MM.1S (cell line): Measurements from ENCODE around the gene FGF1.

ENCODE experiments used
- DNase-seq: peaks from one replicate; pipeline ENCODE4 v3.0.0-alpha.2; 2015
- H2AFZ ChIP-seq: fragments of 300-600 bp; sonication (generic); 2 replicates; pipeline ENCODE4 v1.6.0; 2016; ENCODE audit warnings: antibody characterized with exemption, low read length
- H3F3A ChIP-seq: fragments of 300-600 bp; sonication (generic); 2 replicates; pipeline ENCODE4 v1.6.1; 2016; ENCODE audit warnings: mild to moderate bottlenecking, antibody characterized with exemption, low read length, moderate library complexity, mixed read lengths; ENCODE audit not compliant: insufficient read depth
- H3K27ac ChIP-seq: fragments of 300-600 bp; sonication (generic); 2 replicates; pipeline ENCODE4 v1.5.1; 2016; ENCODE audit warnings: mild to moderate bottlenecking, low read length
- H3K27me3 ChIP-seq: fragments of 300-600 bp; sonication (generic); replicated peaks from 2 replicates; pipeline ENCODE4 v1.6.0; 2016; ENCODE audit warnings: low read length; ENCODE audit not compliant: insufficient read depth
- H3K36me3 ChIP-seq: fragments of 300-600 bp; sonication (generic); replicated peaks from 2 replicates; pipeline ENCODE4 v1.6.1; 2016; ENCODE audit warnings: mild to moderate bottlenecking, low read length, mixed read lengths; ENCODE audit not compliant: insufficient read depth
- H3K4me1 ChIP-seq: fragments of 300-600 bp; sonication (generic); 2 replicates; pipeline ENCODE4 v1.6.1; 2016; ENCODE audit warnings: low read length, mixed read lengths
- H3K4me2 ChIP-seq: fragments of 300-600 bp; sonication (generic); 2 replicates; pipeline ENCODE4 v1.6.0; 2016; ENCODE audit warnings: low read depth, low read length
- H3K4me3 ChIP-seq: fragments of 300-600 bp; sonication (generic); 2 replicates; pipeline ENCODE4 v1.5.1; 2016; ENCODE audit warnings: low read length, mixed read lengths
- H3K79me2 ChIP-seq: fragments of 300-600 bp; sonication (generic); 2 replicates; pipeline ENCODE4 v1.6.1; 2016; ENCODE audit warnings: mixed run types, low read length, mixed read lengths
- H3K9ac ChIP-seq: fragments of 300-600 bp; sonication (generic); 2 replicates; pipeline ENCODE4 v1.6.1; 2016; ENCODE audit warnings: low read length, mixed read lengths
- H3K9me2 ChIP-seq: fragments of 300-600 bp; sonication (generic); replicated peaks from 2 replicates; pipeline ENCODE4 v1.6.1; 2016; ENCODE audit warnings: mild to moderate bottlenecking, low read length, mixed read lengths; ENCODE audit not compliant: insufficient read depth
- H3K9me3 ChIP-seq: fragments of 300-600 bp; sonication (generic); replicated peaks from 2 replicates; pipeline ENCODE4 v1.6.1; 2016; ENCODE audit warnings: mild to moderate bottlenecking, low read length, mixed read lengths; ENCODE audit not compliant: insufficient read depth
- H4K20me1 ChIP-seq: fragments of 300-600 bp; sonication (generic); 2 replicates; pipeline ENCODE4 v1.6.1; 2016; ENCODE audit warnings: mild to moderate bottlenecking, low read length, moderate library complexity, mixed read lengths; ENCODE audit not compliant: insufficient read depth
- EZH2 ChIP-seq: fragments of 300-600 bp; sonication (generic); optimal IDR thresholded peaks from 2 replicates; pipeline ENCODE3; 2017; ENCODE audit warnings: low read depth, mild to moderate bottlenecking, antibody characterized with exemption, low read length, mixed read lengths
- EZH2phosphoT487 ChIP-seq: fragments of 300-600 bp; sonication (generic); IDR thresholded peaks from 2 replicates; pipeline ENCODE4 v1.6.1; 2018; ENCODE audit warnings: antibody characterized with exemption, low read length
- TF ChIP-seq, protein P1 (sequence below): fragments of 300-600 bp; sonication (generic); IDR thresholded peaks from 2 replicates; pipeline ENCODE4 v1.5.1; 2016; ENCODE audit warnings: antibody characterized with exemption, low read length, mixed read lengths

The FGF1 gene

DNA sequence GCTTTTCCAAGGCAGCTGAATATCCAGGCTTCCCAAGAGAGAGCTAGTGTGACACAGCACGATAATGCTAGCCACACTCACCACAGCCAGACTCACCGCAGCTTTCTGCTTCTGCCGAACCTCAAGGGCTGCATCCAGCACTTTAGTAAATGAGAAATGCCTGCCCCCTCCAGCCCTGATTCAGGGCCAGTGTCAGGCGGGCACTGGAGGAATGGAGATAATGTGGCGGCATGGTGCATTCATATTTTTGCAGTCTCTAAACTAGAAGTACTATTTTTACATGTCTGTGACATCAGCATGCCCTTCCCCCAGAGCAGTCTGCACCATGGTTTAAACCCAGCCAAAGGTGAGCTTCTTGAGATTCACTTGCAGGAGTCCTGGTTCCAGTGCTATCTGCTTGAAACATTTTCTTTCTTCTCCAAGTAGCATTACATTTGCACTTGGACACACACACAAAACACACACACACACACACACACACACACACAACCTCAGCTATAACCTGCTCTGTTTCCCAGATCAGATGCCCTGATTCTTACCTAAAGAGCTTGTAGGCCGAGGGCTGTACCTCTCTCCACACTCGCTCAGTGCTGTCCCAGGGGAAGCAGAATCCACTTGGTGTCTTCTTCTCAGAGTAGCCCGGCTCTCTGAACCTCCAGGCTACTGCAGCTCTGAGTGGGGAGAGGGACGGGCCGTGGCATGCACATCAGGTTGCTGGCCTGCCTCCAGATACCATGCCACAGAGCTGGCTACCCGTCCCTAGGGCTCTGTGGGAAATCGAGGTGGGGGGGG is at the start of gene FGF1:
Gene FGF1 (minus strand): TSS at position 673 of the 792 bp plus-strand sequence. CDS start 71,963 bp downstream, outside the sequence.
- Histone ChIP-seq H3K9me3 (no peaks in the 10 kb centered on the region), H3K36me3 (no peaks in the 10 kb centered on the region), H3K27me3 (no peaks in the 10 kb centered on the region), H3F3A (no peaks in the 10 kb centered on the region), H3K27ac (no peak within 1 kb of the TSS), H3K9me2 (no peaks in the 10 kb centered on the region), H2AFZ (0 out of 2 replicates have a peak within 1 kb of the TSS, but pooled peaks have one; percentile 30), H3K4me1 (no peaks in the 10 kb centered on the region), H3K79me2 (no peaks in the 10 kb centered on the region), H4K20me1 (no peaks in the 10 kb centered on the region), H3K9ac (no peak within 1 kb of the TSS), H3K4me2 (no peak within 1 kb of the TSS), H3K4me3 (no peak within 1 kb of the TSS)
- TF ChIP-seq, protein P1, sequence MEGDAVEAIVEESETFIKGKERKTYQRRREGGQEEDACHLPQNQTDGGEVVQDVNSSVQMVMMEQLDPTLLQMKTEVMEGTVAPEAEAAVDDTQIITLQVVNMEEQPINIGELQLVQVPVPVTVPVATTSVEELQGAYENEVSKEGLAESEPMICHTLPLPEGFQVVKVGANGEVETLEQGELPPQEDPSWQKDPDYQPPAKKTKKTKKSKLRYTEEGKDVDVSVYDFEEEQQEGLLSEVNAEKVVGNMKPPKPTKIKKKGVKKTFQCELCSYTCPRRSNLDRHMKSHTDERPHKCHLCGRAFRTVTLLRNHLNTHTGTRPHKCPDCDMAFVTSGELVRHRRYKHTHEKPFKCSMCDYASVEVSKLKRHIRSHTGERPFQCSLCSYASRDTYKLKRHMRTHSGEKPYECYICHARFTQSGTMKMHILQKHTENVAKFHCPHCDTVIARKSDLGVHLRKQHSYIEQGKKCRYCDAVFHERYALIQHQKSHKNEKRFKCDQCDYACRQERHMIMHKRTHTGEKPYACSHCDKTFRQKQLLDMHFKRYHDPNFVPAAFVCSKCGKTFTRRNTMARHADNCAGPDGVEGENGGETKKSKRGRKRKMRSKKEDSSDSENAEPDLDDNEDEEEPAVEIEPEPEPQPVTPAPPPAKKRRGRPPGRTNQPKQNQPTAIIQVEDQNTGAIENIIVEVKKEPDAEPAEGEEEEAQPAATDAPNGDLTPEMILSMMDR: no peak
- TF ChIP-seq EZH2phosphoT487 (no peak), EZH2 (no peak)
- no peak for DNase-seq

DNA sequence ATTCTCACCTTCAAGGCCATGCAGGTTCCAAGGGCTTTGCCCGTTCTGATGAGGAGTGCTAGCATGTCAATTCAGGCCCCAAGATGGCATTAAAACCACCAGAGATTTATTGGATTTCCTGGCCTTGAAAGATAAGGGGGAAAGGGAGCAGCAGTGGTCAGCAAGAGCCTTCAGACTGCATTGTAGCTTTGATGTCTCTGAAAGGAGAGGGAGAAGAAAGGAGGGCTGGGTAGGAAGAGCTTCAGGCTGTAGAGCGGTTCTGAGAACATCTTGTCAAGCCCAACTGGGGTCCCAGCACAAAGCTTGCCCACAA is 41.8 kb upstream of the FGF1 start:
- H3K9me3 ChIP-seq: no peaks in the 10 kb centered on the region
- no peak overlapping the region for H3K4me2 ChIP-seq
- no peaks in the 10 kb centered on the region for H3K79me2 ChIP-seq
- no peak overlapping the region for H2AFZ ChIP-seq
- H3K4me3 ChIP-seq: no peak overlapping the region
- no peak overlapping the region for H3K27ac ChIP-seq
- no peaks in the 10 kb centered on the region for H3K4me1 ChIP-seq
- H4K20me1 ChIP-seq: no peaks in the 10 kb centered on the region
- no peaks in the 10 kb centered on the region for H3K9me2 ChIP-seq
- H3K27me3 ChIP-seq: no peaks in the 10 kb centered on the region
- no peaks in the 10 kb centered on the region for H3F3A ChIP-seq
- no peak for DNase-seq
- TF ChIP-seq, protein P1: no peak
- no peak for TF ChIP-seq EZH2phosphoT487
- TF ChIP-seq EZH2: no peak
- H3K9ac ChIP-seq: no peak overlapping the region
- no peaks in the 10 kb centered on the region for H3K36me3 ChIP-seq

DNA sequence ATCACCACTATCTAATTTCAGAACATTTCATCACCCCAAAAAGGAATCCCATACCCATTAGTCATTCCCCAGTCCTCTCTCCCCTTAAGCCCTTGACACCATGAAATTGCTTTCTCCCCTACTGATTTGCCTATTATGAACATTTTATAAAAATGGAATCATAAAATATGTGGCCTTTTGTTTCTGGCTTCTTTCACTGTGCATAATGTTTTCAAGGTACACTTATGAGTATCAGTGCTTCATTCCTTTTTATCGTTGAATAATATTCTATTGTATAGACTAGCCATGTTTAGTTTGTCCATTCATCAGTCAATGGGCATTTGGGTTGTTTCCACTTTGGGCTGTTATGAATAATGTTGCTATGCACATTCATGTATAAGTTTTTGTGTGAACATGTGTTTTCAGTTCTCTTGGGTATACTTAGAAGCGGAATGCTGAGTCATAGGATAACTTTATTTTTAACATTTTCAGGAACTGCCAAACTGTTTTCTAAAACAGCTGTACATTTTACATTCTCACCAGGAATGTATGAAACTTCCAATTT is 40.4 kb upstream of the FGF1 start:
- Histone ChIP-seq H3K9me2 (no peaks in the 10 kb centered on the region), H3K36me3 (no peaks in the 10 kb centered on the region), H3K4me3 (no peak overlapping the region), H3K9ac (no peak overlapping the region), H2AFZ (no peak overlapping the region), H3K27ac (no peak overlapping the region), H4K20me1 (no peaks in the 10 kb centered on the region), H3K4me2 (no peak overlapping the region), H3K27me3 (no peaks in the 10 kb centered on the region), H3F3A (no peaks in the 10 kb centered on the region), H3K4me1 (no peaks in the 10 kb centered on the region), H3K9me3 (no peaks in the 10 kb centered on the region), H3K79me2 (no peaks in the 10 kb centered on the region)
- DNase-seq: no peak
- TF ChIP-seq, protein P1: no peak
- TF ChIP-seq EZH2 (no peak), EZH2phosphoT487 (no peak)
